ENCODE data around the gene PCDHA3. TPM values are rescaled to one million over a fixed set of nuclear protein-coding genes. Genes with fewer than 3 reads are reported as not detected.
"Not testable (repeated sequence)": the region's sequence is repeated elsewhere in the genome, so short reads cannot be mapped to it uniquely, and the experiment has no call there.

Gene PCDHA3
- total RNA-seq, 1 donor from 2014 or later, result not detected

DNA sequence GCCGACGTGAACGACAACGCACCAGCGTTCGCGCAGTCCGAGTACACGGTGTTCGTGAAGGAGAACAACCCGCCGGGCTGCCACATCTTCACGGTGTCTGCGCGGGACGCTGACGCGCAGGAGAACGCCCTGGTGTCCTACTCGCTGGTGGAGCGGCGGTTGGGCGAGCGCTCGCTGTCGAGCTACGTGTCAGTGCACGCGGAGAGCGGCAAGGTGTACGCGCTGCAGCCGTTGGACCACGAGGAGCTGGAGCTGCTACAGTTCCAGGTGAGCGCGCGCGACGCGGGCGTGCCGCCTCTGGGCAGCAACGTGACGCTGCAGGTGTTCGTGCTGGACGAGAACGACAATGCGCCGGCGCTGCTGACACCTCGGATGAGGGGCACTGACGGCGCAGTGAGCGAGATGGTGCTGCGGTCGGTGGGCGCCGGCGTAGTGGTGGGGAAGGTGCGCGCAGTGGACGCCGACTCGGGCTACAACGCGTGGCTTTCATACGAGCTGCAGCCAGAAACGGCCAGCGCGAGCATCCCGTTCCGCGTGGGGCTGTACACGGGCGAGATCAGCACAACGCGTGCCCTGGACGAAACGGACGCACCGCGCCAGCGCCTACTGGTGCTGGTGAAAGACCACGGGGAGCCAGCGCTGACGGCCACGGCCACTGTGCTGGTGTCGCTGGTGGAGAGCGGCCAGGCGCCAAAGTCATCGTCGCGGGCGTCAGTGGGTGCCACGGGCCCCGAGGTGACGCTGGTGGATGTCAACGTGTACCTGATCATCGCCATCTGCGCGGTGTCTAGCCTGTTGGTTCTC lies 49.2 kb downstream of the PCDHA3 start:
- intact Hi-C loops (cut with micrococcal nuclease), result not testable (repeated sequence)

Other genes with a start within 250 kb of the PCDHA3 start
- 39.3 and 41.2 TPM in 2 replicates for gene SRA1, start 243.6 kb upstream of the PCDHA3 start, total RNA-seq
- gene APBB3, start 236.5 kb upstream of the PCDHA3 start, total RNA-seq, result 22.4 and 24.5 TPM in 2 replicates
- 86.4 and 93.4 TPM in 2 replicates for gene SLC35A4, start 236.2 kb upstream of the PCDHA3 start, total RNA-seq
- gene CD14, start 167.9 kb upstream of the PCDHA3 start, total RNA-seq, result 0.27 and 0.32 TPM in 2 replicates
- 36.4 and 38.6 TPM in 2 replicates for gene TMCO6, start 161.6 kb upstream of the PCDHA3 start, total RNA-seq
- gene NDUFA2, start 153.4 kb upstream of the PCDHA3 start, total RNA-seq, result 68.5 and 73.4 TPM in 2 replicates
- 111 and 115 TPM in 2 replicates for gene IK, start 153.2 kb upstream of the PCDHA3 start, total RNA-seq
- 35.9 and 36.9 TPM in 2 replicates for gene WDR55, start 136.2 kb upstream of the PCDHA3 start, total RNA-seq
- 2.8 and 3.2 TPM in 2 replicates for gene DND1, start 127.5 kb upstream of the PCDHA3 start, total RNA-seq
- 83.4 and 84.8 TPM in 2 replicates for gene HARS1, start 109.7 kb upstream of the PCDHA3 start, total RNA-seq
- 31.1 and 33.8 TPM in 2 replicates for gene HARS2, start 109.6 kb upstream of the PCDHA3 start, total RNA-seq
- 56.7 and 57.6 TPM in 2 replicates for gene ZMAT2, start 100.6 kb upstream of the PCDHA3 start, total RNA-seq
- gene PCDHA1, start 14.9 kb upstream of the PCDHA3 start, total RNA-seq, result not detected in 2 replicates
- not detected in 2 replicates for gene PCDHA2, start 6.2 kb upstream of the PCDHA3 start, total RNA-seq
- not detected in 2 replicates for gene PCDHA4, start 6.0 kb downstream of the PCDHA3 start, total RNA-seq
- not detected in 2 replicates for gene PCDHA5, start 20.6 kb downstream of the PCDHA3 start, total RNA-seq
- not detected in 2 replicates for gene PCDHA6, start 26.9 kb downstream of the PCDHA3 start, total RNA-seq
- not detected in 2 replicates for gene PCDHA7, start 33.2 kb downstream of the PCDHA3 start, total RNA-seq
- not detected in 2 replicates for gene PCDHA8, start 40.1 kb downstream of the PCDHA3 start, total RNA-seq
- not detected in 2 replicates for gene PCDHA9, start 47.3 kb downstream of the PCDHA3 start, total RNA-seq
- gene PCDHA10, start 54.8 kb downstream of the PCDHA3 start, total RNA-seq, result not detected in 2 replicates
- gene PCDHA11, start 67.9 kb downstream of the PCDHA3 start, total RNA-seq, result not detected in 2 replicates
- not detected in 2 replicates for gene PCDHA12, start 74.3 kb downstream of the PCDHA3 start, total RNA-seq
- gene PCDHA13, start 81.1 kb downstream of the PCDHA3 start, total RNA-seq, result not detected in 2 replicates
- gene PCDHAC1, start 125.2 kb downstream of the PCDHA3 start, total RNA-seq, result not detected in 2 replicates
- gene PCDHAC2, start 165.4 kb downstream of the PCDHA3 start, total RNA-seq, result not detected in 2 replicates

Data from T-helper 2 cell treated with Interferon-gamma antibody and Interleukin-4, amounts not matched to agents 100 ng/mL and 5 ng/mL, for 36 hours (primary cell).